GM13976 (cell line): Measurements from ENCODE around the gene NNT.
"Not testable (repeated sequence)": the region's sequence is repeated elsewhere in the genome, so short reads cannot be mapped to it uniquely, and the experiment has no call there.

Experiments used
- DNase-seq: peaks from one replicate; pipeline ENCODE4 v3.0.0; 2012; ENCODE audit warnings: low spot score
- in situ Hi-C: fragments of 300-500 bp; cut with MboI; formaldehyde crosslinking; loops from one replicate; pipeline ENCODE4 v1.12.0; 2022; ENCODE audit warnings: low sequenced_read_pairs, mixed read lengths, inconsistent platforms; ENCODE audit not compliant: unreplicated experiment
- TF ChIP-seq, protein P1 (sequence below): IDR thresholded peaks from 2 replicates; pipeline ENCODE4 v1.5.1; 2012; ENCODE audit warnings: borderline replicate concordance, mild to moderate bottlenecking; ENCODE audit not compliant: insufficient read depth; ENCODE audit errors: extremely low read depth, missing control alignments, control extremely low read depth

The NNT gene

DNA sequence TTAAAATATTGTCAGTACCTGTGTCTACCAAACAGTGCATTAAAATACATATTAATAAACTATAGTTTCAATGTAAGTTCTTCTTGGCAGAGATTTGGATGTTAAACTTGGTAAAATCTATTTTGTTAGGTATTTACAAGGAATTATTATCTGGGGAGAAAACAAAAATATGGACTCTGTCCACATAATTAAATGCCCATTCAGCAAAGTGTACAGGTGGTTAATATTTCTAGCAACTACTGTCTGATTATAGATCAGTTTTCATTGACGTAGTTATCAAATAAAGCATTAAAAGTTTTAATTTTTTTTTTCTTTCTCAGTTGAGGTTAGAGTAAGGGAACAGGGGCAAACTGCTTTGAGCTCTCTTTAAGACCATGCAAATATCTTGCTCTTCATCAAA is 88.9 kb downstream of the NNT start:
- in situ Hi-C loops = no loop called here
- TF ChIP-seq, protein P1, sequence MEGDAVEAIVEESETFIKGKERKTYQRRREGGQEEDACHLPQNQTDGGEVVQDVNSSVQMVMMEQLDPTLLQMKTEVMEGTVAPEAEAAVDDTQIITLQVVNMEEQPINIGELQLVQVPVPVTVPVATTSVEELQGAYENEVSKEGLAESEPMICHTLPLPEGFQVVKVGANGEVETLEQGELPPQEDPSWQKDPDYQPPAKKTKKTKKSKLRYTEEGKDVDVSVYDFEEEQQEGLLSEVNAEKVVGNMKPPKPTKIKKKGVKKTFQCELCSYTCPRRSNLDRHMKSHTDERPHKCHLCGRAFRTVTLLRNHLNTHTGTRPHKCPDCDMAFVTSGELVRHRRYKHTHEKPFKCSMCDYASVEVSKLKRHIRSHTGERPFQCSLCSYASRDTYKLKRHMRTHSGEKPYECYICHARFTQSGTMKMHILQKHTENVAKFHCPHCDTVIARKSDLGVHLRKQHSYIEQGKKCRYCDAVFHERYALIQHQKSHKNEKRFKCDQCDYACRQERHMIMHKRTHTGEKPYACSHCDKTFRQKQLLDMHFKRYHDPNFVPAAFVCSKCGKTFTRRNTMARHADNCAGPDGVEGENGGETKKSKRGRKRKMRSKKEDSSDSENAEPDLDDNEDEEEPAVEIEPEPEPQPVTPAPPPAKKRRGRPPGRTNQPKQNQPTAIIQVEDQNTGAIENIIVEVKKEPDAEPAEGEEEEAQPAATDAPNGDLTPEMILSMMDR = no peak
- no peak for DNase-seq

DNA sequence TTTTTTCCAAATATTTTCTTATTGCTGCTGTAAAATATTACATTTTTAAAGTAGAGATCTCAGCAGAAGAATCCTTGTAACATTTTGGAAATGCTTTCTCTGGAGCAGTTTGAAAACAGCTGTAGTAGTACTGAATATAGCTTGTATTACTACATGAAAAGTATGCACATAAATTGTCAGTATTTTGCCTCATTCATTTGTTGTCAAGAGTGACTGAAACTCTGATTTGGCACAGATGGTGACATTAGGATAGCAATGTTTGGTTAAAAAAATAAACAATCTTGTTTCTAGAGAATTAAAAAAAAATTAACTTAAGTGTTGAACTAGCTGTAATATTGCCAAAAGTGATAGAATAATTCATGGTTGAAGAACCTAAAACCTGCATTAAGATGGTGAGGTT is 90.4 kb downstream of the NNT start:
- TF ChIP-seq, protein P1 = no peak

DNA sequence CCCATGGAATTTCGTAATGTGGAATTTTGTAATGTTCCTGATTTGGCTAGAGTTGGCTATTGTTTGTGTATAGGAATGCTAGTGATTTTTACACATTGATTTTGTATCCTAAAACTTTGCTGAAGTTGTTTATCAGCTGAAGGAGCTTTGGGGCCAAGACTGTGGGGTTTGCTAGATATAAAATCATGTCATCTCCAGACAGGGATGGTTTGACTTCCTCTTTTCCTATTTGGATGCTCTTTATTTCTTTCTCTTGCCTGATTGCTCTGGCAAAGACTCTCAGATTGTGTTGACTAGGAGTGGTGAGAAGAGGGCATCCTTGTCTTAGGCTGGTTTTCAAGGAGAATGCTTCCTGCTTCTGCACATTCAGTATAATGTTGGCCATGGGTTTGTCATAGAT is 91.0 kb downstream of the NNT start:
- DNase-seq = no peak
- in situ Hi-C loops = no loop called here

More for the DNA sequence above, 90.4 kb downstream of the NNT start:
- DNase-seq = no peak
- in situ Hi-C loops = no loop called here

DNA sequence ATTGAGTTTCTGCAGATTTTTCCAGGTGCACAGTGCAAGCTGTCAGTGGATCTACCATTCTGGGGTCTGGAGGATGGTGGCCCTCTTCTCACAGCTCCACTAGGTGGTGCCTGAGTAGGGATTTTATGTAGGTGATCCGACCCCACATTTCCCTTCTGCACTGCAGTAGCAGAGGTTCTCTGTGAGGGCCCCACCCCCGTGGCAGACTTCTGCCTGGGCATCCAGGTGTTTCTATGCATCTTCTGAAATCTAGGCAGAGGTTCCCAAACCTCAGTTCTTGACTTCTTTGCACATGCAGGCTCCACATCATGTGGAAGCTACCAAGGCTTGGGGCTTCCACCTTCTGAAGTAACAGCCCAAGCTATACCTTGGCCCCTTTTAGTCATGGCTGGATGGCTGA is 93.5 kb downstream of the NNT start:
- in situ Hi-C loops, DNase-seq: not testable (repeated sequence)

More for the DNA sequence above, 91.0 kb downstream of the NNT start:
- TF ChIP-seq, protein P1 = no peak

DNA sequence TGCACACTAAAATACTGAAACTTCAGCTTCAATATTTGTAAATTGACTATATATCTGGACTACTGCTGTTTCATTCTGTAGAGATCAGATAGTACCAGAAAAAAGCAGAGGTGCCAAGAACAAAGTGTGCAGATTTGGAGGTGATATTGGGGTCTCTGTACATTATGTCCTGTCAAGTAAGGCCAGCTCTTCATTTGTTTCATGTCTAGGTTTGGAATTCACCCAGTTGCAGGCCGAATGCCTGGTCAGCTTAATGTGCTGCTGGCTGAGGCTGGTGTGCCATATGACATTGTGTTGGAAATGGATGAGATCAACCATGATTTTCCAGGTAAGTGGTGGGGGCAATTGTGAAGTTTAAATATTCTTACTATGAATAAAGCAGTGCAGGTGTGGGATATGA is 96.9 kb downstream of the NNT start:
- in situ Hi-C loops = no loop called here
- TF ChIP-seq, protein P1 = no peak
- DNase-seq = no peak

DNA sequence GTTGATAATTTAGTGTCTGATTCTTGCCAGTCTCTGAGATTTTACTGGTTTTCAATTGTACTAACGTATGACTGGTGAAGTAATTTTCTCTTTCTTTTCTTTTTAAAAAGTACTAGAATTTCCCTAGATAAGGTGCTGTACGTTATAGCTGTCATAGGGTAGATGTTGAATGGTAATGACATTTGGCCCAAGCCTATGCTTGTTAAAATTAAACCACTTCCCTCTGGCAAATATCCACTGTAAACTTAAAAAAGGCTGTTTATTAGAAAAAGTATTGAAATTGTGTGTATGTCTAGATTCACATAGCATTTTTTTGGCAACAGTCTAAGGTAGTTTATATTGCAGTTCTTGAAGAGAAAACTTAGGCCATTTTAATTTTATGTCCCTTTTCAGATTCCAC is 97.6 kb downstream of the NNT start:
- in situ Hi-C loops = no loop called here
- no peak for DNase-seq
- TF ChIP-seq, protein P1 = no peak

DNA sequence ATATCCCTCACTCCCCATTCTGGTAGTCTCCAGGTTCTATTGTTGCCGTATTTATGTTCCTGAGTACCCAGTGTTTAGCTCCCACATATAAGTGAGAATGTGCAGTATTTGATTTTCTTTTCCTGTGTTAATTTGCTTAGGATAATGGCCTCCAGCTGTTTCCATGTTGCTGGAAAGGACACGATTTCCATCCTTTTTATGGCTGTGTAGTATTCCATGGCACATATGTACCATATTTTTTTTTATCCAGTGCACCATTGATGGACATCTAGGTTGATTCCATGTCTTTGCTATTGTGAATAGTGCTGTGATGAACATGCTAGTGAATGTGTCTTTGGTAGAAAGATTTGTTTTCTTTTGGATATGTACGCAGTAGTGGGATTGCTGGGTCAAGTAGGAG is 98.2 kb downstream of the NNT start:
- in situ Hi-C loops = no loop called here
- no peak for DNase-seq
- TF ChIP-seq, protein P1 = no peak
